ENCODE measurements around the gene MRPL18. TPM values are rescaled to one million over a fixed set of nuclear protein-coding genes. Genes with fewer than 3 reads are reported as not detected.
"Not testable (repeated sequence)": the region's sequence is repeated elsewhere in the genome, so short reads cannot be mapped to it uniquely, and the experiment has no call there.

Gene MRPL18
- 90.2 and 99.0 TPM in 2 replicates for total RNA-seq (2014; rRNA removed; shearing (Covaris generic))

DNA sequence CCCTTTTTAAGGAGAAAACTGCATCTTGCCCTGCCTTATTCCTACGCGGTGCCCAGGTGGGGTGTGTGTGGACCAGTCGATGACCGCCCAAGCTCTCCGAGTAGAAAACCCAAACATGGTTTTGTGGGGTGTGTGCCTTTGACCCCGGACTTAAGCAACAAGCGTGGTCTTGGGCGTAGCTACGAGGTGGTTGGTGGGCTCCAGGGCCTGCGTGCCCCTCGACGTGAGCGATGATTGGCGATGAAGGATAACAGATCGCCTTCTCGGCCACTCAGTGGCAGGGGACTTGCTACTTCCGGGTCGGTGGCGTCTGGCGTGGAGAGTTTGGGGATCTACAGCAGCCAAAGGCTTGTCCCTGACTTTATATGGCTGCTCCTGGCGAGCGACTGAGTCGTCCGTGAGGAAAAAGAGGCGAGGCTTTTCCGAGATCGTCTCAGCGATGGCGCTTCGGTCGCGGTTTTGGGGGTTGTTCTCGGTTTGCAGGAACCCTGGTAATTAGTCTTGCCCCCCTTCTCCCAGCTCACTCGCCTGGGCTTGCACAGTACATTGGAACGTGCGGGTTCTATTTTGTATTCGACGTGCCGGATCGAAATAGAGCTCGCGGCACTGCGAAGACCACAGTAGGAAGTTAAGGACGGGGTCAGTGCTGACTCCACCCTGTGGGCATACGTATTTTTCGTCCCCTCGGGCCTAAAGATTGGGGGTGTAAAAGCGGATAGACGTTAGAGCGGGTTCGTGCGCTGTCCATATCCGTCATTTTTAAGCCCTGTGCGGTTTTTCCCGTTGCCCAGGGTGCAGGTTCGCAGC, at the start of gene MRPL18:
Gene MRPL18 (plus strand): TSS at position 319 of the 807 bp plus-strand sequence. CDS start 121 bp downstream, at position 440.
- Histone ChIP-seq H3K36me3 (replicated peaks; ENCODE audit: control insufficient read depth, insufficient read depth, low read length) (peaks cover 21% of the 10 kb centered on the region), H3K4me3 (ENCODE audit: insufficient read depth, low read depth, low read length) (peak within 1 kb of the TSS; percentile 99), H3K27me3 (ENCODE audit: control insufficient read depth, insufficient read depth, low read length) (no peaks in the 10 kb centered on the region)
- peak; percentile 92 for DNase-seq

DNA sequence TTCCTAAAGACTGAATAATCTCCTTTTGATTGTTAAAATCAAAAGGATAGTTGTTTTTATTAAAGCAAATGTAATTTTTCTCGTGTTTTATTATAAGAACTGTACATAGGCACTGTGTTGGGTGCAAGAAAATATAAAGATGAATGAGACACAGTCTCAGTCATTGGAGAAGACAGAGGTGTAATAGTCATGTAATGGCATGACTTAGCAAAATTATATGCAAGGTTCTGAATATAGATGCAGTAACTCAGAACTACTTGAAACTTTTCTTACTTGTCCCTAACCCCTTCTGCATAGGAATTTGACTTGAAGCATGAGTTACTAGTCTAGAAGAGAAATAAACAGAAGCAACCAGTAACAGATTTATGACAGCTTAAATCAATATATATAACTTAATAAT, 48.1 kb upstream of the MRPL18 start:
- no peaks in the 10 kb centered on the region for H3K27me3 ChIP-seq (ENCODE audit: control insufficient read depth, insufficient read depth, low read length)
- DNase-seq, result no peak
- H3K36me3 ChIP-seq (replicated peaks; ENCODE audit: control insufficient read depth, insufficient read depth, low read length), result peaks cover 28% of the 10 kb centered on the region
- no peak overlapping the region for H3K4me3 ChIP-seq (ENCODE audit: insufficient read depth, low read depth, low read length)

DNA sequence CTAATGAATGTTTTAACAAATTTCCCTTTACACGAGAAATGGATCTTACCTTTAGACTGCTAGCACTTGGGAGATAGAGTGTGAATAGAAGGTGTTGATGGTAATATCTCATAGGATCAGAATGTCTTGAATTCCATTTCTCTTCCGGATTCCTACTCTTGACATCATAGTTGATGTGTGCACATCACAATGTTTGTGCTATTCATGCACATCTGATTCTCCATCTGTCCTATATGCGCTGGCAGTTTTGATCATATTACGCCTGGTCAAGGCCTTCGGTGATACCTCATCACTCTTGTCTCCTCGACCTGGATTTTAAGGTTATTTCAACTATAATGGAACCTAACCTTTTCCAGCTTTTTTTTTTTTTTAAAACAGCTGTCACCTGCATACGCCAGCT, 45.2 kb upstream of the MRPL18 start:
- no peak for DNase-seq
- Histone ChIP-seq H3K36me3 (replicated peaks; ENCODE audit: control insufficient read depth, insufficient read depth, low read length) (peaks cover 31% of the 10 kb centered on the region), H3K27me3 (ENCODE audit: control insufficient read depth, insufficient read depth, low read length) (no peaks in the 10 kb centered on the region), H3K4me3 (ENCODE audit: insufficient read depth, low read depth, low read length) (no peak overlapping the region)

DNA sequence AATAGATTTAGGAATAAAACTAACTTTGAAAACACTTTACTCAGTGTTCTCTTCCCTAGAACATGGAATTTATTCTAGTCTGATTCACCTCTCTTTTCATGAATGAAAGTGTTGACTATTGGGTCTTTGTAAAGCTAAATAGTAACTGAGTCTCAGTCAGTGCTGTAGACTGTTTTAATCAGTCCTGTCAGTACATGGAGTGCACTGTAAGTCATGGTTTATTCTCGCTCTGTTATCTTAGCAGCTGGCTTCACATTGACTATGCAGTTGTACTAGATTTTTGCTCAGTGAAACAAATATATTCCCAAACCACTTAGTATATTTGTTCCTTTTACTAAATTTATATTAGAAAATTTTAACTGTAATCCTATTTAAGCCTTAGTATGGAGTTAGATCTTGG, 43.5 kb upstream of the MRPL18 start:
- Histone ChIP-seq H3K4me3 (ENCODE audit: insufficient read depth, low read depth, low read length) (no peak overlapping the region), H3K27me3 (ENCODE audit: control insufficient read depth, insufficient read depth, low read length) (no peaks in the 10 kb centered on the region), H3K36me3 (replicated peaks; ENCODE audit: control insufficient read depth, insufficient read depth, low read length) (peaks cover 33% of the 10 kb centered on the region)
- no peak for DNase-seq

DNA sequence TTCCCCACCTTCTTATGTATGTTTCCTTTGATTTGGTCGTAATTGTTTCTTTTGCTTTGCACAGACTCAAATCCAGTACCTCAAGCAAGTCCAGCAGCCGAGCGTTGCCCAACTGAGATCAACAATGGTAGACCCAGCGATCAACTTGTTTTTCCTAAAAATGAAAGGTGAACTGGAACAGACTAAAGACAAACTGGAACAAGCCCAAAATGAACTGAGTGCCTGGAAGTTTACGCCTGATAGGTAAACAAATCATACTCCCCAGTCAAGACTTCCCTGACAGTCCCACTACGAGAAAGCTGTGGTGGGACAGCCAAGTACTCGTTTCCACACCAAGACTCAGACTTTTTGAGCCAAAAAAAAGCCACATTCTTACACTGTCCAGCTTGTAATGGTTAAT, 42.1 kb upstream of the MRPL18 start:
- H3K4me3 ChIP-seq (ENCODE audit: insufficient read depth, low read depth, low read length); DNase-seq; H3K27me3 ChIP-seq (ENCODE audit: control insufficient read depth, insufficient read depth, low read length): not testable (repeated sequence)
- peaks cover 31% of the 10 kb centered on the region for H3K36me3 ChIP-seq (replicated peaks; ENCODE audit: control insufficient read depth, insufficient read depth, low read length)

DNA sequence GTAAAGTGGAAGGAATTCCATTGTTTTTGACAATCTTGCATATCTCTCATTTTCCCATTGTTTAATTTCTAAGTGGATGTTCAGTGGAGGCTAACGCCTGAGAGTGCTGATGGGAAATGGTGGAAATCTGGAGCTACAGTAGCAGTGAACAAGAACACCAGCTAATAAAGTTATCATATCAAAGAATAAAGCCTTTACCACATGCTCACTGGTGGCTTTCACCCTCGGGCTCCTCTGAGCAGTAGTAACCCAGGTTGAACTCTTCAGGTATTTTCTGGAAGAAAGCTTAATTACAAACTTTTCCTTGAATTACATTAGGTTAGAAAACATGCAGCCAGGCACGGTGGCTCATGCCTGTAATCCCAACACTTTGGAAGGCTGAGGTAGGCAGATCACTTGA, 38.8 kb upstream of the MRPL18 start:
- Histone ChIP-seq H3K27me3 (ENCODE audit: control insufficient read depth, insufficient read depth, low read length) (no peaks in the 10 kb centered on the region), H3K36me3 (replicated peaks; ENCODE audit: control insufficient read depth, insufficient read depth, low read length) (peaks cover 33% of the 10 kb centered on the region), H3K4me3 (ENCODE audit: insufficient read depth, low read depth, low read length) (no peak overlapping the region)
- no peak for DNase-seq

DNA sequence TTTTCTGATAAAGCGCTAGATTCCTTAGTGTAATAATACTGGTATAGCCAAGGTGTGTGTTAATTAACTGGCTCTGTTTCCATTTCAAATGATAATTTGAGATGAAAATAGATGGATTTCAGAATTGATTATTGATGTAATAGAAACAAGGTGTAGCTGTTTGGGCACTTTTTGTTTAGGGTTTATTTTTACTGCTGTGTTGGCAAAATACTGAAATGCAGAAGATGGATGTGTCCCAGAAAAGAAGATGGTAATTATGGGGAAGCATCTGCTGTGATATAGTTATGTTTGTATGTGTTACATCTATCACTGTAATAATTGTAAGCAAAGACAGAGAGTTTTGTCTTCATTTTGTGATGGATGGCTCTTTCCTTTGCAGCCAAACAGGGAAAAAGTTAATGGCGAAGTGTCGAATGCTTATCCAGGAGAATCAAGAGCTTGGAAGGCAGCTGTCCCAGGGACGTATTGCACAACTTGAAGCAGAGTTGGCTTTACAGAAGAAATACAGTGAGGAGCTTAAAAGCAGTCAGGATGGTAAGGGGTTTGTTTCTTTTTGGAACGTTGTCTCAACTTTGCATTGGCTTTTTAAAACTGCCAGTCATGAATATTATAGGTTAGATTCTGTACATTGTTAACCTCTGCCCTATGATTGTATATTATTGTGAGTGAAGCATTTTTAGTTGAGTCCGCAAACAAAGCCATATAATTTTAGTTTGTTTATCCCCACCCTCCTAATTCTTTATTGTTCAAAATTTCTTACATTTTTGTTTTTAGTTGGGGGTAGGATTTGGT, 37.0 kb upstream of the MRPL18 start:
- Histone ChIP-seq H3K36me3 (replicated peaks; ENCODE audit: control insufficient read depth, insufficient read depth, low read length) (peaks cover 32% of the 10 kb centered on the region), H3K4me3 (ENCODE audit: insufficient read depth, low read depth, low read length) (no peak overlapping the region), H3K27me3 (ENCODE audit: control insufficient read depth, insufficient read depth, low read length) (no peaks in the 10 kb centered on the region)
- DNase-seq, result no peak

GRCh38 chr6:159754401-159754800, 35.9 kb upstream of the MRPL18 start:
- H3K4me3 ChIP-seq (ENCODE audit: insufficient read depth, low read depth, low read length), result no peak overlapping the region
- peaks cover 34% of the 10 kb centered on the region for H3K36me3 ChIP-seq (replicated peaks; ENCODE audit: control insufficient read depth, insufficient read depth, low read length)
- no peak for DNase-seq
- H3K27me3 ChIP-seq (ENCODE audit: control insufficient read depth, insufficient read depth, low read length), result no peaks in the 10 kb centered on the region

DNA sequence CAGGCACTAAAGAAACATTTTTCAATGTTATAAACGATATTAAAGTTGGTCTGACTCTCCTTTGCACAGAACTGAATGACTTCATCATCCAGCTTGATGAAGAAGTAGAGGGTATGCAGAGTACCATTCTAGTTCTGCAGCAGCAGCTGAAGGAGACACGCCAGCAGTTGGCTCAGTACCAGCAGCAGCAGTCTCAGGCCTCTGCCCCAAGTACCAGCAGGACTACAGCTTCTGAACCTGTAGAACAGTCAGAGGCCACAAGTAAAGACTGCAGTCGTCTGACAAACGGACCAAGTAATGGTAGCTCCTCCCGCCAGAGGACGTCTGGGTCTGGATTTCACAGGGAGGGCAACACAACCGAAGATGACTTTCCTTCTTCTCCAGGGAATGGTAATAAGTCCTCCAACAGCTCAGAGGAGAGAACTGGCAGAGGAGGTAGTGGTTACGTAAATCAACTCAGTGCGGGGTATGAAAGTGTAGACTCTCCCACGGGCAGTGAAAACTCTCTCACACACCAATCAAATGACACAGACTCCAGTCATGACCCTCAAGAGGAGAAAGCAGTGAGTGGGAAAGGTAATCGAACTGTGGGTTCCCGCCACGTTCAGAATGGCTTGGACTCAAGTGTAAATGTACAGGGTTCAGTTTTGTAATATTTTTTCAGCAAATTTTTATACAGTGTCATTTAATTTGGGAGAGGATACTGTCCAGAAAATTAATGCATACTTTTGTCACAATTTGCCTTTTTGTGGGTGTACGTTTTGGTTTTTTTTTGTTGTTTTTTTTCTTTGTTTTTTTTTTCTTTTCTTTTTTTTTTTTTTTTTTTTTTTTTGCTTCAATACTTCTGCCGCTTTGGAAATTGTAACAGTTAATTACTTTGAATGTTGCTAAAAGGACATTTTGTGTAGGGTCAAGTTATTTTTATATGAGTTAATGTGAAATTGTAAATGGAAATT, 35.0 kb upstream of the MRPL18 start:
- no peak for DNase-seq
- peaks cover 30% of the 10 kb centered on the region for H3K36me3 ChIP-seq (replicated peaks; ENCODE audit: control insufficient read depth, insufficient read depth, low read length)
- no peaks in the 10 kb centered on the region for H3K27me3 ChIP-seq (ENCODE audit: control insufficient read depth, insufficient read depth, low read length)
- H3K4me3 ChIP-seq (ENCODE audit: insufficient read depth, low read depth, low read length), result no peak overlapping the region

DNA sequence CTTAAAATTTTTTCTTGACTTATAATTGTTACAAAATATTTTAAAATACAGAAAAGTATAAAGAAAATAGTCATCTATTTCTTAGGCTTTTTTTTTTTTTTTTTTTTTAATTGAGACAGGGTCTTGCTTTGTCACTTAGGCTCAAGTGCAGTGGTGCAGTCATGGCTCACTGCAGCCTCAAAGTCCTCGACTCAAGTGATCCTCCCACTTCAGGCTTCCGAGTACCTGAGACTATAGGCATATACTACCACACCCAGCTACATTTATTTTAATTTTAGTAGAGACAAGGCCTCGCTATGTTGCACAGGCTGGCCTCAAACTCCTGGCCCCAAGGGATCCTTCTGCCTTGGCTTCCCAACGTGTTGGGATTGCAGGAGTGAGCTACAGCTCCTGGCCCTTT, 33.8 kb upstream of the MRPL18 start:
- DNase-seq, result no peak
- H3K4me3 ChIP-seq (ENCODE audit: insufficient read depth, low read depth, low read length), result no peak overlapping the region
- H3K36me3 ChIP-seq (replicated peaks; ENCODE audit: control insufficient read depth, insufficient read depth, low read length), result peaks cover 26% of the 10 kb centered on the region
- H3K27me3 ChIP-seq (ENCODE audit: control insufficient read depth, insufficient read depth, low read length), result no peaks in the 10 kb centered on the region

DNA sequence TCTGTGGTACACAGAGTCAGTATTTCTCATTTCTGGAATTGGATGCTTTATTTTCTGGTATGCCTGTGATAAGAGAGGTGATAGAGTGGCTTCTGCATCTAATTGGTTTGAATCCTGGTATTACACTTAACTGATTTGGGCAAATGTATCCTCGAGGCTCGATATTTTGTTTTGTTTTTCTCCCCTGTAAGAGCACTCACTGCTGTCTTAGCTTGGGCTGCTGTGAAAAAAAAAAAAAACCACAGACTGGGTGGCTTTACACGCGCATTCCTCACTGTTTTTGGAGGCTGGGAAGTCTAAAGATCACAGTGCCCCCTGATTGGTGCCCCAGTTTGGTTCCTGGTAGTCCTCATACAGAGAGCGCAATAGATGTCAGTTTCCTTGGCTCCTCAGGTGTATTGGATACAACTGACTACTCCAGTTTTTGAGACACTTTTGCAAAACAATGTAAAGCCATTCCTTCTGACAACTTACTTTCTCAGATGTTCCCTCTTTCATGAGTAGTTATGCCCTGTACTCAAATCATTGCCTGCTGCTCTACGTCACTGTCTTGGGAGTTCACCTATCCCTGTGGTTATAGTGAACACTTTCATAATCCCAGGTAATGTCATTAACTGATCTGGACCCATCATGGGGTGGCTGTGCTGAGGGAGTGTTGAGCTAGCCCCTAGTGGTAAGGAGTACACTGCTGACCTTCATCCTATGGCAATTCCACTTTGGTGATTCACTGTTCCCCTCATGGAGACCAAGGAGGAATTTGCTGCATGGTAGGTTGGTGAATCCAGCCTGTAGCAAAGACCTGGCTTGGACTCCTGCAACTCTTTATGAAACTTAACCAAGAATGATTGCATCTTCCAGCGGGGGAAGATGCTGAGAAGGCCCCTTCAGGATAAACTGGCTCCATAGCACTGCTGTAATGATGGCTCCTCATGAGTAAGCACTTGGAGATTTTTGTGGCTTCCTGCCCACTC, 32.0 kb upstream of the MRPL18 start:
- peak; percentile 38 for DNase-seq
- peaks cover 26% of the 10 kb centered on the region for H3K36me3 ChIP-seq (replicated peaks; ENCODE audit: control insufficient read depth, insufficient read depth, low read length)
- H3K4me3 ChIP-seq (ENCODE audit: insufficient read depth, low read depth, low read length), result no peak overlapping the region
- H3K27me3 ChIP-seq (ENCODE audit: control insufficient read depth, insufficient read depth, low read length), result no peaks in the 10 kb centered on the region

DNA sequence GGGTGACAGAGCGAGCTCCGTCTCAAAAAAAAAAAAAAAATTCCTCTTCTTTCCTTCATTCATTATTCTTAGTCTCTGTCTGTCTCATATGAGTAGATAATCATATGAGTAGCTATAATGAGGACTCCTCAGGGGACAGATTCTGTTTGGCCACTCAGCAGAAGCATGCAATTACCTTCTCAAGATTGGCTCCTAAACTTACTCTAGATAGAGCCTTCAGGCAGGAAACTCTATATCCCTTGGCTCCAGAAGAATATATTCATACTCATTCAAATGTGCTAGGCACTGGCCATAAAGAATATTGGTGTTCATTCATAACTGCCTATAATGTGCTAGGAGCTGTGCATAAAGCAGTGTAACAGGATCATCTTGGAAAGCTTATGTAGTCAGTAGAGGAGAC, 30.6 kb upstream of the MRPL18 start:
- no peak for DNase-seq
- Histone ChIP-seq H3K36me3 (replicated peaks; ENCODE audit: control insufficient read depth, insufficient read depth, low read length) (peaks cover 29% of the 10 kb centered on the region), H3K4me3 (ENCODE audit: insufficient read depth, low read depth, low read length) (no peak overlapping the region)

GRCh38 chr6:159760602-159761057, 29.6 kb upstream of the MRPL18 start:
- Histone ChIP-seq H3K36me3 (replicated peaks; ENCODE audit: control insufficient read depth, insufficient read depth, low read length) (peaks cover 24% of the 10 kb centered on the region), H3K4me3 (ENCODE audit: insufficient read depth, low read depth, low read length) (no peak overlapping the region; the same call in 1 of the 2 replicates), H3K27me3 (ENCODE audit: control insufficient read depth, insufficient read depth, low read length) (no peaks in the 10 kb centered on the region)
- DNase-seq, result peak; percentile 72

More for the DNA sequence above, 30.6 kb upstream of the MRPL18 start:
- no peaks in the 10 kb centered on the region for H3K27me3 ChIP-seq (ENCODE audit: control insufficient read depth, insufficient read depth, low read length)

Measured in H7 (cell line).